Loucy (cell line): ENCODE measurements around the gene MYO7B.

Experiments
- H2AFZ ChIP-seq: fragments of 200-600 bp; sonication (generic); 2 replicates; pipeline ENCODE4 v1.6.0; 2016; ENCODE audit warnings: antibody characterized with exemption, mild to moderate bottlenecking, low read length, moderate library complexity
- H3F3A ChIP-seq: fragments of 200-600 bp; 2 replicates; pipeline ENCODE4 v1.6.0; 2016; ENCODE audit warnings: antibody characterized with exemption, low read depth, mild to moderate bottlenecking
- H3K27me3 ChIP-seq: fragments of 200-600 bp; sonication (generic); 2 replicates; pipeline ENCODE4 v1.6.1; 2014; ENCODE audit warnings: low read length, mild to moderate bottlenecking; ENCODE audit not compliant: insufficient read depth, poor library complexity, severe bottlenecking
- H3K36me3 ChIP-seq: fragments of 200-600 bp; sonication (generic); 2 replicates; pipeline ENCODE4 v1.6.1; 2016; ENCODE audit warnings: low read length; ENCODE audit not compliant: insufficient read depth
- H3K4me1 ChIP-seq: fragments of 200-600 bp; sonication (generic); 2 replicates; pipeline ENCODE4 v1.5.1; 2014; ENCODE audit warnings: low read length, mild to moderate bottlenecking; ENCODE audit not compliant: insufficient read depth, poor library complexity, severe bottlenecking
- H3K4me2 ChIP-seq: fragments of 200-600 bp; sonication (generic); 2 replicates; pipeline ENCODE4 v1.6.0; 2014; ENCODE audit warnings: antibody characterized with exemption, low read length, low read depth, mild to moderate bottlenecking; ENCODE audit not compliant: poor library complexity, severe bottlenecking
- H3K4me3 ChIP-seq: fragments of 200-600 bp; sonication (generic); 2 replicates; pipeline ENCODE4 v1.5.1; 2014; ENCODE audit warnings: low read length, mild to moderate bottlenecking, mixed read lengths; ENCODE audit not compliant: poor library complexity, severe bottlenecking
- H3K79me2 ChIP-seq: fragments of 200-600 bp; sonication (generic); 2 replicates; pipeline ENCODE4 v1.6.1; 2014; ENCODE audit warnings: low read length; ENCODE audit not compliant: insufficient read depth
- H3K9ac ChIP-seq: fragments of 200-600 bp; sonication (generic); 2 replicates; pipeline ENCODE4 v1.6.0; 2014; ENCODE audit warnings: mild to moderate bottlenecking, low read depth, low read length, moderate library complexity; ENCODE audit not compliant: poor library complexity, severe bottlenecking
- H3K9me2 ChIP-seq: fragments of 200-600 bp; sonication (generic); replicated peaks from 2 replicates; pipeline ENCODE4 v1.6.1; 2016; ENCODE audit warnings: low read depth, low read length, mixed read lengths
- H3K9me3 ChIP-seq: fragments of 200-600 bp; sonication (generic); 2 replicates; pipeline ENCODE4 v1.6.1; 2014; ENCODE audit warnings: mild to moderate bottlenecking, antibody characterized with exemption, low read length, low read depth; ENCODE audit not compliant: insufficient read depth
- H4K20me1 ChIP-seq: fragments of 200-600 bp; sonication (generic); 2 replicates; pipeline ENCODE4 v1.6.0; 2014; ENCODE audit warnings: antibody characterized with exemption, low read length, mild to moderate bottlenecking; ENCODE audit not compliant: insufficient read depth, poor library complexity, severe bottlenecking
- EZH2phosphoT487 ChIP-seq: fragments of 200-600 bp; IDR thresholded peaks from 2 replicates; pipeline ENCODE4 v1.6.1; 2018; ENCODE audit warnings: antibody characterized with exemption, mild to moderate bottlenecking, moderate library complexity, borderline replicate concordance
- TF ChIP-seq, protein P1 (sequence below): fragments of 200-600 bp; sonication (generic); conservative IDR thresholded peaks from 2 replicates; pipeline ENCODE4 v1.5.1; 2014; ENCODE audit warnings: mild to moderate bottlenecking, antibody characterized with exemption, low read length

The MYO7B gene

GRCh38 chr2:127592761-127593227 lies 57.3 kb downstream of the MYO7B start:
- no peaks in the 10 kb centered on the region for H3K9me3 ChIP-seq
- no peak overlapping the region for H3K4me2 ChIP-seq
- H3K9ac ChIP-seq = no peak overlapping the region
- H3K36me3 ChIP-seq = no peaks in the 10 kb centered on the region
- peaks cover 18% of the 10 kb centered on the region for H3K4me1 ChIP-seq
- no peak overlapping the region for H3K4me3 ChIP-seq
- no peaks in the 10 kb centered on the region for H4K20me1 ChIP-seq
- no peaks in the 10 kb centered on the region for H3F3A ChIP-seq
- H3K79me2 ChIP-seq = no peaks in the 10 kb centered on the region
- TF ChIP-seq, protein P1, sequence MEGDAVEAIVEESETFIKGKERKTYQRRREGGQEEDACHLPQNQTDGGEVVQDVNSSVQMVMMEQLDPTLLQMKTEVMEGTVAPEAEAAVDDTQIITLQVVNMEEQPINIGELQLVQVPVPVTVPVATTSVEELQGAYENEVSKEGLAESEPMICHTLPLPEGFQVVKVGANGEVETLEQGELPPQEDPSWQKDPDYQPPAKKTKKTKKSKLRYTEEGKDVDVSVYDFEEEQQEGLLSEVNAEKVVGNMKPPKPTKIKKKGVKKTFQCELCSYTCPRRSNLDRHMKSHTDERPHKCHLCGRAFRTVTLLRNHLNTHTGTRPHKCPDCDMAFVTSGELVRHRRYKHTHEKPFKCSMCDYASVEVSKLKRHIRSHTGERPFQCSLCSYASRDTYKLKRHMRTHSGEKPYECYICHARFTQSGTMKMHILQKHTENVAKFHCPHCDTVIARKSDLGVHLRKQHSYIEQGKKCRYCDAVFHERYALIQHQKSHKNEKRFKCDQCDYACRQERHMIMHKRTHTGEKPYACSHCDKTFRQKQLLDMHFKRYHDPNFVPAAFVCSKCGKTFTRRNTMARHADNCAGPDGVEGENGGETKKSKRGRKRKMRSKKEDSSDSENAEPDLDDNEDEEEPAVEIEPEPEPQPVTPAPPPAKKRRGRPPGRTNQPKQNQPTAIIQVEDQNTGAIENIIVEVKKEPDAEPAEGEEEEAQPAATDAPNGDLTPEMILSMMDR = no peak
- TF ChIP-seq EZH2phosphoT487 = no peak
- no peak overlapping the region for H2AFZ ChIP-seq
- H3K27me3 ChIP-seq = no peaks in the 10 kb centered on the region
- no peaks in the 10 kb centered on the region for H3K9me2 ChIP-seq

DNA sequence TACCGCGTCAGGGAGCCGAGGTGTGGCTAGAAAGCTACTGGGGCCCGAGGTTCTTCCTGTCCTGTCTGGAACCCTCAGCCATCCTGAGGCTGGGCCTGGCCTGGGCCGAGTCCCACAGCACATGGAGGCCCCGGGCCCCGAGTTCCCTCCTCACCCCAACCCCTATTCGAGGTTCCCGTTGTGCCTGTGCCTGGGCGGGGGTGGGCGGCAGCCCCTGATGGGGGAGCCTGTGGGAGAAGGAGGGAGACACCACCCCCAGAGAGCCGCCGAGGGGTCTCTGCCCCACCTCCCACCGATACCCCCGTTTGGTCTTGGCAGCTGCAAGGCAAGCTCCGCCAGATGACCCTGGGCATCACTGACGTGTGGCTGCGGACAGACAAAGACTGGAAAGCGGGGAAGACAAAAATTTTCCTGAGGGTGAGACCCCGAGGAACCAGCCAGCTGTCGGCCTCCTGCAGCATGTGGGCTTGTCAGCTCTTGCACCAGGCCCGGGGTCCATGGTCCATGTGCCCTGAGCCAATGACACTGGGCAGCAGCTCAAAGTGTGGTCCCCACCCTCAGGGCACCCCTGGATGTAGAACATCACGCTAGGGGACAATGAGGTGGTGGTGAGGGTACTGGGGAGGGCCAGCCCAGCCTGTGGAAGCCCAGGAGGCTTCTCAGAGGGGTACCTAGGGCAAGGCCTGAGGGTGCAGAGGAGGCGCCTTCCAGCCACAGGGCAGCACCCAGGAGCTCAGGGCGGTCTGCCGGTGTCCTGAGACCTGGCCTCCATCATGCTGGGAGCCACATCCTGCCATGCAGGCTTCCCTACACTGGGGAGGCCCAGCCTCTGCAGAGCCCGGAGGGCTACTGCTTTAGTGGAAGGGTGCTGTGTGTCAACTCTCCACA lies 58.0 kb downstream of the MYO7B start:
- H3K4me1 ChIP-seq = peaks cover 24% of the 10 kb centered on the region
- no peaks in the 10 kb centered on the region for H3K79me2 ChIP-seq
- TF ChIP-seq, protein P1 = no peak
- TF ChIP-seq EZH2phosphoT487 = no peak
- no peak overlapping the region for H2AFZ ChIP-seq
- H3K9ac ChIP-seq = peak overlapping the region; percentile 21
- no peak overlapping the region for H3K4me2 ChIP-seq
- H3F3A ChIP-seq = no peaks in the 10 kb centered on the region
- no peaks in the 10 kb centered on the region for H4K20me1 ChIP-seq
- H3K36me3 ChIP-seq = no peaks in the 10 kb centered on the region
- H3K9me2 ChIP-seq = no peaks in the 10 kb centered on the region
- no peaks in the 10 kb centered on the region for H3K27me3 ChIP-seq
- H3K9me3 ChIP-seq = peaks cover 4% of the 10 kb centered on the region; the same call in 1 of the 2 replicates
- H3K4me3 ChIP-seq = no peak overlapping the region

GRCh38 chr2:127594116-127594591 lies 58.7 kb downstream of the MYO7B start:
- H2AFZ ChIP-seq = no peak overlapping the region
- H3K4me2 ChIP-seq = no peak overlapping the region
- no peak overlapping the region for H3K9ac ChIP-seq
- H3F3A ChIP-seq = no peaks in the 10 kb centered on the region
- H3K4me1 ChIP-seq = peaks cover 24% of the 10 kb centered on the region
- H3K4me3 ChIP-seq = no peak overlapping the region
- peaks cover 8% of the 10 kb centered on the region; the same call in 1 of the 2 replicates for H3K9me3 ChIP-seq
- no peak for TF ChIP-seq EZH2phosphoT487
- TF ChIP-seq, protein P1 = no peak
- H3K27me3 ChIP-seq = no peaks in the 10 kb centered on the region
- H3K79me2 ChIP-seq = no peaks in the 10 kb centered on the region
- no peaks in the 10 kb centered on the region for H3K36me3 ChIP-seq
- H3K9me2 ChIP-seq = no peaks in the 10 kb centered on the region
- H4K20me1 ChIP-seq = no peaks in the 10 kb centered on the region
